Uterus (tissue), 2 donors: Measurements from ENCODE around the gene CREB3L1.

Source experiments
- POLR2A ChIP-seq, 2 donors: fragments of 450-650 bp; IDR thresholded peaks; one replicate each; pipeline ENCODE4 v1.6.1; 2016; ENCODE audit warnings: antibody characterized with exemption in 2 of 2, mild to moderate bottlenecking in 1 of 2, moderate library complexity in 1 of 2
- TF ChIP-seq, protein P1 (sequence below), 4 experiments: fragments of 200-600 bp in 2 of 4; fragments of 450-650 bp in 2 of 4; sonication (generic) in 2 of 4; IDR thresholded peaks; one replicate each; pipeline ENCODE4 v1.5.1; 2016 to 2019; ENCODE audit warnings: antibody characterized with exemption in 4 of 4, mild to moderate bottlenecking in 2 of 4, moderate library complexity in 1 of 4

DNA sequence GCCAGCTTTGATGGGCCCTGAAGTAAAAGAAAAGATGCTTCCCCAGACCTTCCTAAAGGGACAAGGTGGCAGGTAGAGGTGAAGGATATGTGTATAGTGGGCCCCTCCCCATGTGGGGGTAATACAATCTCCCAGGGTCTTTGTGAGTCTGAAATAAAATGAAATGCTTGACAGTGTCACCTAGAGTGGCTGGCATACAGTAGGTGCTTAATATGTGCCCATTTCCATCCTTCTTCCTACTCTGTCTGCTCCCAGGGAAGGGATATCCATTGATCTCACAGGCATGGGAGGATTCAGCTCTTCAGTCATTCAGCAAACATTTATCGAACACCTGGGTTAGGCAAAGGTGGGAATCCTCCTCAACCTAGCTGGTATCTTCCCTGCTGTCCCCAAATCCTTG, 6.1 kb upstream of the CREB3L1 start:
- TF ChIP-seq, protein P1, sequence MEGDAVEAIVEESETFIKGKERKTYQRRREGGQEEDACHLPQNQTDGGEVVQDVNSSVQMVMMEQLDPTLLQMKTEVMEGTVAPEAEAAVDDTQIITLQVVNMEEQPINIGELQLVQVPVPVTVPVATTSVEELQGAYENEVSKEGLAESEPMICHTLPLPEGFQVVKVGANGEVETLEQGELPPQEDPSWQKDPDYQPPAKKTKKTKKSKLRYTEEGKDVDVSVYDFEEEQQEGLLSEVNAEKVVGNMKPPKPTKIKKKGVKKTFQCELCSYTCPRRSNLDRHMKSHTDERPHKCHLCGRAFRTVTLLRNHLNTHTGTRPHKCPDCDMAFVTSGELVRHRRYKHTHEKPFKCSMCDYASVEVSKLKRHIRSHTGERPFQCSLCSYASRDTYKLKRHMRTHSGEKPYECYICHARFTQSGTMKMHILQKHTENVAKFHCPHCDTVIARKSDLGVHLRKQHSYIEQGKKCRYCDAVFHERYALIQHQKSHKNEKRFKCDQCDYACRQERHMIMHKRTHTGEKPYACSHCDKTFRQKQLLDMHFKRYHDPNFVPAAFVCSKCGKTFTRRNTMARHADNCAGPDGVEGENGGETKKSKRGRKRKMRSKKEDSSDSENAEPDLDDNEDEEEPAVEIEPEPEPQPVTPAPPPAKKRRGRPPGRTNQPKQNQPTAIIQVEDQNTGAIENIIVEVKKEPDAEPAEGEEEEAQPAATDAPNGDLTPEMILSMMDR (IDR thresholded peaks at IDR 0.05) = no peak
- no peak for TF ChIP-seq POLR2A (IDR thresholded peaks at IDR 0.05)
